ENCODE results near the gene RHBG. TPM values are rescaled to one million over a fixed set of nuclear protein-coding genes. Genes with fewer than 3 reads are reported as not detected.

The RHBG gene
- polyA plus RNA-seq, 1 experiment, result not detected

DNA sequence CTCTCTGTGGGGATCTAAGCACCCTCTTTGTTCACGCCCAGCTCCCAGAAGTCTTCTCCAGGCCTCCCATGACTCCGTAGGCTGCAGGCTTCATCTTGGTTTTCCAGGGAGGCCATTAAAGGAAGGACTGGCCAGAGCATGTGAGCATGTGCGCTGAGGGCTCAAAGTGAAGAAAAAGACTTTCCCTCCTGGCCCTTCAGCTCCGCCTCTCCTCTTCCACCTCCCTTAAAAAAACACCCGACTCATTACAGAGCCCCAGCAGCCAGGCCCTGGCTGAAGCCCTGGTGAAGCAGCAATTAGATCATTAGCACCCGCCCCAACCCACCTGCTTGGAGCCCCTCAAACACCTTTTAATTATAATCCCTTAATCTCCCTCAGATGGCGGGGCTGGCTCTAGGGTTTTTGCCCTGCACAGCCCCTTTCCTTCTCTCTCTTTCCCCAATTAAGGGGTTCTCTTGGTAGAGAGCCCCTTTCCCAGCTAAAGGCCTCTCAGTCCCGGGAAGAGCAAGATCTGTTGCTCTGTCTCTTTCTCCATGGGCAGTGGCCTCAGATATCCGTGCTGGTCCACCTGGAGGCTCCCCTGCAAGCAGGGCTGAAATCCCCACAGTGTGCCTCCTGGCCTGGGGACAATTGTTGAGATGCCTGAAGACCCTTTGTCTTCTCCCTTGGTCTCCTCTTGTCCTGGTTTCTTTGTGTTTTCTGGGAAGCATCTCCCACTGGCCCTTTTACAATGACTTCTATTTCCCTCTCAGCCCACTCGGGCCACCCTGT is 30.5 kb downstream of the RHBG start:
- H3K27ac ChIP-seq (ENCODE audit: low read depth, low read length), result no peak overlapping the region
- CTCF ChIA-PET, result interaction anchor here (1.3 kb wide), 1 partner anchor 14 kb away, joined by 6 read pairs; no protein-coding TSS in a partner anchor
- H3K4me3 ChIP-seq (ENCODE audit: low read depth, low read length), result no peak overlapping the region
- peaks cover 45% of the 10 kb centered on the region for H3K27me3 ChIP-seq (ENCODE audit: control insufficient read depth, insufficient read depth, low read length)
- DNase-seq (ENCODE audit: low read depth, low spot score), result no peak
- H3K9me3 ChIP-seq (ENCODE audit: control insufficient read depth, insufficient read depth, low read length), result no peaks in the 10 kb centered on the region
- POLR2A ChIA-PET, result no interaction called here
- TF ChIP-seq, protein P1, sequence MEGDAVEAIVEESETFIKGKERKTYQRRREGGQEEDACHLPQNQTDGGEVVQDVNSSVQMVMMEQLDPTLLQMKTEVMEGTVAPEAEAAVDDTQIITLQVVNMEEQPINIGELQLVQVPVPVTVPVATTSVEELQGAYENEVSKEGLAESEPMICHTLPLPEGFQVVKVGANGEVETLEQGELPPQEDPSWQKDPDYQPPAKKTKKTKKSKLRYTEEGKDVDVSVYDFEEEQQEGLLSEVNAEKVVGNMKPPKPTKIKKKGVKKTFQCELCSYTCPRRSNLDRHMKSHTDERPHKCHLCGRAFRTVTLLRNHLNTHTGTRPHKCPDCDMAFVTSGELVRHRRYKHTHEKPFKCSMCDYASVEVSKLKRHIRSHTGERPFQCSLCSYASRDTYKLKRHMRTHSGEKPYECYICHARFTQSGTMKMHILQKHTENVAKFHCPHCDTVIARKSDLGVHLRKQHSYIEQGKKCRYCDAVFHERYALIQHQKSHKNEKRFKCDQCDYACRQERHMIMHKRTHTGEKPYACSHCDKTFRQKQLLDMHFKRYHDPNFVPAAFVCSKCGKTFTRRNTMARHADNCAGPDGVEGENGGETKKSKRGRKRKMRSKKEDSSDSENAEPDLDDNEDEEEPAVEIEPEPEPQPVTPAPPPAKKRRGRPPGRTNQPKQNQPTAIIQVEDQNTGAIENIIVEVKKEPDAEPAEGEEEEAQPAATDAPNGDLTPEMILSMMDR (IDR thresholded peaks at IDR 0.05; ENCODE audit: low read depth, low read length), result no peak

DNA sequence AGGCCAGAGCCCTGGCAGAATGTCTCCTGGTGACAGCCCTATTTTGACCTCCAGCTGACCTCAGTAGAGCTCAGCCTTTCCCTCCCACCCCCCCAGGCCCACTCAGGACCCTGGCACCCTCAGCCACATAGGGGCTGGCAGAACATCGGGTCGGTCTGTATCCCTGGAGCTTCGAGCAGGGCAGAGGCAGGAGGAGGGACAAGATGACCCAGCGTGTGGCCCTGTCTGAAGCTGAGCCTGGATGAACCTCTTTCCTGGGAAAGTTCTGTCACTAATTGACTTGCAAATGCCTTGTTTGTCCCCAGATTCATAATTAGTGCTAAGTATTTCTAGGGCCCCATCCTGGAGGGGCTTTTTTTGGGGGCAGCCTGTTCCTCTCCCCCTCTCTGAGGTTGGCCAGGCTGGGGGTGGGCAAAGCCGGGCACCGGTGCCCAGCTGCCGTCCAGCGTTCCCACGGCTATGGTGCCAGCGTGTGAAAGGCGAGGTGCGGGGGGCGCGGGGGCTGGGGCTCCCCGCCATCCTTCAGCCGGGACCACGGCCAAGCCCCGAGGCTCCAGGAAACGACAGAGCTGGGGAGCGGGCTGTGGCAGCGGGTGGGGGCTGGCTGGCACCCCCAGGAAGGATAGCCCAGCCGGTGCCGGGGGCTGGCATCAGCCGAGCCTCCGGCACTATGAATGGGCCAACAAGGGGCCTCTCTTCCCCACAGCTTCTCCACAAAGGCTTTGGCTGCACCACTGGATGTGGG is 31.4 kb downstream of the RHBG start:
- no peaks in the 10 kb centered on the region for H3K9me3 ChIP-seq (ENCODE audit: control insufficient read depth, insufficient read depth, low read length)
- peaks cover 50% of the 10 kb centered on the region for H3K27me3 ChIP-seq (ENCODE audit: control insufficient read depth, insufficient read depth, low read length)
- CTCF ChIA-PET, result interaction anchor here (1.3 to 2.2 kb wide), 2 partner anchors 15 to 45 kb away, joined by 5 to 6 read pairs; no protein-coding TSS in a partner anchor
- no peak overlapping the region for H3K4me3 ChIP-seq (ENCODE audit: low read depth, low read length)
- H3K27ac ChIP-seq (ENCODE audit: low read depth, low read length), result no peak overlapping the region
- TF ChIP-seq, protein P1 (IDR thresholded peaks at IDR 0.05; ENCODE audit: low read depth, low read length), result no peak
- no peak for DNase-seq (ENCODE audit: low read depth, low spot score)
- POLR2A ChIA-PET, result no interaction called here

DNA sequence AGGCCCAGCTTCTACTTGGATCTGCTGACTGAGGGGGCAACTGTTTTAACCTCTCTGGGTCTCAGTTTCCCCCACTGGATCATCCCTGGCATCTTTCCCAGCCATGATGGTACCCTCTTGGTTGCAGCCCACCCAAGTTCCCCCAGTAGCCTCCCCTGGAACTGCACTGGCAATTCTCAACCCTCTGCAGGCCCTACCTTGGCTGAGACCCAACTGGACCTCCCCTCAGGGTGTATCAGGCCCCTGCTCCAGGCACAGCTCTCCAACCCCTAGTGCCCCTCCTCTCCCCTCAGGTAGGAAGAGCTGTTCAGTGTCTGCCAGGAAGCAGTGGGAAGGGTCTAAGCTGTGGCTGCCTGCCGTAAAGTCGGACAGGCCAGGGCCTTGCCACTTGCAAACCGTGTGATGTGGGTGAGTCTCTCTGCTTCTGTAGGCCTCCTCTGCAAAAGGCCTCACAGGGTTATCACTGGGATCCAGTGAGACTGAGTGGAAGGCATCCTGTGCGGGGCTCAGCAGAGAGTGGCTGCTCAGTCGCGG is 32.1 kb downstream of the RHBG start:
- H3K4me3 ChIP-seq (ENCODE audit: low read depth, low read length), result no peak overlapping the region
- no peaks in the 10 kb centered on the region for H3K9me3 ChIP-seq (ENCODE audit: control insufficient read depth, insufficient read depth, low read length)
- TF ChIP-seq, protein P1 (IDR thresholded peaks at IDR 0.05; ENCODE audit: low read depth, low read length), result no peak
- CTCF ChIA-PET, result interaction anchor here (1.3 to 2.2 kb wide), 2 partner anchors 16 to 45 kb away, joined by 5 to 11 read pairs (median 6); no protein-coding TSS in a partner anchor
- H3K27me3 ChIP-seq (ENCODE audit: control insufficient read depth, insufficient read depth, low read length), result peaks cover 56% of the 10 kb centered on the region
- DNase-seq (ENCODE audit: low read depth, low spot score), result no peak
- H3K27ac ChIP-seq (ENCODE audit: low read depth, low read length), result no peak overlapping the region
- POLR2A ChIA-PET, result no interaction called here

DNA sequence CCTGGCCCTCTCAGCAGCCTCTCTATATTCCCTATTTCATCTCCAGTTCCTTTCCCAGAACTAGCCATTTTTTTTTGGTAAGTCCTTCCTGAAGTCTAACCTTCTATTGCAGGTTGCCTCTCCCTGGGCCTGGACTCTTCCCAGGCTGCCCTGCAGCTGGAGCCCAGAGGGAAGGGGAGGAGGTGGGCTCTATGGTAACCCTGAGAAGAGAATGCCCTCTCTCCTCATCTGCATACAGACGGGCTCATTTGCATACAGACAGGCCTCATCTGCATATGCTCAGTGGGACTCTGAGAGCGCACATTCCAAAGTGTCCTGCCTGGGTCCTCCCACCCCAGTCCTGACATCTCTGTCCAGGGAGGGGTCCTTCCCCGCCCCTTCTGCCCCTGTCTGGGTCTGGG is 32.7 kb downstream of the RHBG start:
- POLR2A ChIA-PET, result no interaction called here

More for the DNA sequence above, 32.7 kb downstream of the RHBG start:
- Histone ChIP-seq H3K4me3 (ENCODE audit: low read depth, low read length) (no peak overlapping the region), H3K9me3 (ENCODE audit: control insufficient read depth, insufficient read depth, low read length) (no peaks in the 10 kb centered on the region), H3K27me3 (ENCODE audit: control insufficient read depth, insufficient read depth, low read length) (peaks cover 62% of the 10 kb centered on the region), H3K27ac (ENCODE audit: low read depth, low read length) (no peak overlapping the region)
- TF ChIP-seq, protein P1 (IDR thresholded peaks at IDR 0.05; ENCODE audit: low read depth, low read length), result no peak
- CTCF ChIA-PET, result interaction anchor here (2.1 to 2.2 kb wide), 2 partner anchors 16 to 44 kb away, joined by 5 to 11 read pairs; no protein-coding TSS in a partner anchor
- no peak for DNase-seq (ENCODE audit: low read depth, low spot score)

All from AG04450 (cell line).